Mammary epithelial cell (primary cell): Measurements from ENCODE around the gene FIBCD1.

Source experiments
- EZH2 ChIP-seq: IDR thresholded peaks from 2 replicates; pipeline ENCODE4 v1.6.1; 2012; ENCODE audit warnings: low read length, inconsistent platforms, borderline replicate concordance
- TF ChIP-seq, protein P1 (sequence below), 2 donors: IDR thresholded peaks in 1 of 2; conservative IDR thresholded peaks in 1 of 2; 2 replicates each; pipeline ENCODE4 v1.5.1; 2011 to 2012; ENCODE audit warnings: inconsistent platforms in 2 of 2, low read length in 2 of 2, mild to moderate bottlenecking in 2 of 2, control low read depth in 1 of 2, low read depth in 1 of 2; ENCODE audit not compliant: insufficient read depth in 1 of 2; ENCODE audit errors: extremely low read depth in 1 of 2

GRCh38 chr9:130867556-130867955 is 71.5 kb downstream of the FIBCD1 start:
- TF ChIP-seq, protein P1, sequence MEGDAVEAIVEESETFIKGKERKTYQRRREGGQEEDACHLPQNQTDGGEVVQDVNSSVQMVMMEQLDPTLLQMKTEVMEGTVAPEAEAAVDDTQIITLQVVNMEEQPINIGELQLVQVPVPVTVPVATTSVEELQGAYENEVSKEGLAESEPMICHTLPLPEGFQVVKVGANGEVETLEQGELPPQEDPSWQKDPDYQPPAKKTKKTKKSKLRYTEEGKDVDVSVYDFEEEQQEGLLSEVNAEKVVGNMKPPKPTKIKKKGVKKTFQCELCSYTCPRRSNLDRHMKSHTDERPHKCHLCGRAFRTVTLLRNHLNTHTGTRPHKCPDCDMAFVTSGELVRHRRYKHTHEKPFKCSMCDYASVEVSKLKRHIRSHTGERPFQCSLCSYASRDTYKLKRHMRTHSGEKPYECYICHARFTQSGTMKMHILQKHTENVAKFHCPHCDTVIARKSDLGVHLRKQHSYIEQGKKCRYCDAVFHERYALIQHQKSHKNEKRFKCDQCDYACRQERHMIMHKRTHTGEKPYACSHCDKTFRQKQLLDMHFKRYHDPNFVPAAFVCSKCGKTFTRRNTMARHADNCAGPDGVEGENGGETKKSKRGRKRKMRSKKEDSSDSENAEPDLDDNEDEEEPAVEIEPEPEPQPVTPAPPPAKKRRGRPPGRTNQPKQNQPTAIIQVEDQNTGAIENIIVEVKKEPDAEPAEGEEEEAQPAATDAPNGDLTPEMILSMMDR (conservative IDR thresholded peaks at IDR 0.05 in 1 of 2, IDR thresholded peaks at IDR 0.05 in 1 of 2; ENCODE audit: extremely low read depth in 1 of 2, insufficient read depth in 1 of 2, low read depth in 1 of 2, low read length in 2 of 2) = no peak
- TF ChIP-seq EZH2 = no peak
